ENCODE measurements around the gene METTL16.
"Not testable (repeated sequence)": the region's sequence is repeated elsewhere in the genome, so short reads cannot be mapped to it uniquely, and the experiment has no call there.

METTL16 gene

GRCh38 chr17:2457913-2458312 is 53.8 kb downstream of the METTL16 start:
- H3K9me3 ChIP-seq (ENCODE audit: low read length), result no peaks in the 10 kb centered on the region
- peaks cover 48% of the 10 kb centered on the region for H3K36me3 ChIP-seq (ENCODE audit: insufficient read depth, low read length)
- H3K27me3 ChIP-seq (ENCODE audit: insufficient read depth, low read length), result no peaks in the 10 kb centered on the region
- no peak overlapping the region for H2AFZ ChIP-seq (ENCODE audit: low read depth, low read length)
- H3K4me1 ChIP-seq (ENCODE audit: insufficient read depth, low read length), result no peaks in the 10 kb centered on the region
- no peak overlapping the region for H3K4me3 ChIP-seq (ENCODE audit: low read length)

- Histone ChIP-seq H3K27me3 (ENCODE audit: insufficient read depth, low read length) (no peaks in the 10 kb centered on the region), H3K9me3 (ENCODE audit: low read length) (no peaks in the 10 kb centered on the region), H2AFZ (ENCODE audit: low read depth, low read length) (no peak overlapping the region), H3K36me3 (ENCODE audit: insufficient read depth, low read length) (peaks cover 35% of the 10 kb centered on the region), H3K4me1 (ENCODE audit: insufficient read depth, low read length) (no peaks in the 10 kb centered on the region), H3K4me3 (ENCODE audit: low read length) (no peak overlapping the region)
These were observed 55.2 kb downstream of the METTL16 start for GRCh38 chr17:2456475-2456874.

GRCh38 chr17:2455956-2456355 is 55.7 kb downstream of the METTL16 start:
- Histone ChIP-seq H3K27me3 (ENCODE audit: insufficient read depth, low read length) (no peaks in the 10 kb centered on the region), H3K9me3 (ENCODE audit: low read length) (no peaks in the 10 kb centered on the region), H3K4me1 (ENCODE audit: insufficient read depth, low read length) (no peaks in the 10 kb centered on the region), H3K4me3 (ENCODE audit: low read length) (no peak overlapping the region), H3K36me3 (ENCODE audit: insufficient read depth, low read length) (peaks cover 32% of the 10 kb centered on the region), H2AFZ (ENCODE audit: low read depth, low read length) (no peak overlapping the region)

GRCh38 chr17:2453866-2454265 is 57.8 kb downstream of the METTL16 start:
- Histone ChIP-seq H2AFZ (ENCODE audit: low read depth, low read length) (no peak overlapping the region), H3K9me3 (ENCODE audit: low read length) (no peaks in the 10 kb centered on the region), H3K36me3 (ENCODE audit: insufficient read depth, low read length) (peaks cover 20% of the 10 kb centered on the region), H3K4me1 (ENCODE audit: insufficient read depth, low read length) (no peaks in the 10 kb centered on the region), H3K27me3 (ENCODE audit: insufficient read depth, low read length) (no peaks in the 10 kb centered on the region), H3K4me3 (ENCODE audit: low read length) (no peak overlapping the region)

GRCh38 chr17:2453325-2453724 is 58.4 kb downstream of the METTL16 start:
- Histone ChIP-seq H3K4me1 (ENCODE audit: insufficient read depth, low read length) (no peaks in the 10 kb centered on the region), H3K4me3 (ENCODE audit: low read length) (no peak overlapping the region), H2AFZ (ENCODE audit: low read depth, low read length) (no peak overlapping the region), H3K9me3 (ENCODE audit: low read length) (no peaks in the 10 kb centered on the region), H3K36me3 (ENCODE audit: insufficient read depth, low read length) (peaks cover 15% of the 10 kb centered on the region), H3K27me3 (ENCODE audit: insufficient read depth, low read length) (no peaks in the 10 kb centered on the region)

- Histone ChIP-seq H3K36me3 (ENCODE audit: insufficient read depth, low read length) (peaks cover 15% of the 10 kb centered on the region), H2AFZ (ENCODE audit: low read depth, low read length) (no peak overlapping the region), H3K4me3 (ENCODE audit: low read length) (no peak overlapping the region), H3K27me3 (ENCODE audit: insufficient read depth, low read length) (no peaks in the 10 kb centered on the region), H3K4me1 (ENCODE audit: insufficient read depth, low read length) (no peaks in the 10 kb centered on the region), H3K9me3 (ENCODE audit: low read length) (no peaks in the 10 kb centered on the region)
These were observed 59.4 kb downstream of the METTL16 start for GRCh38 chr17:2452216-2452750.

GRCh38 chr17:2450016-2450650 is 61.6 kb downstream of the METTL16 start:
- peaks cover 2% of the 10 kb centered on the region for H3K9me3 ChIP-seq (ENCODE audit: low read length)
- no peaks in the 10 kb centered on the region for H3K27me3 ChIP-seq (ENCODE audit: insufficient read depth, low read length)
- H3K4me3 ChIP-seq (ENCODE audit: low read length), result no peak overlapping the region
- H3K4me1 ChIP-seq (ENCODE audit: insufficient read depth, low read length), result no peaks in the 10 kb centered on the region
- no peak overlapping the region for H2AFZ ChIP-seq (ENCODE audit: low read depth, low read length)
- H3K36me3 ChIP-seq (ENCODE audit: insufficient read depth, low read length), result peaks cover 7% of the 10 kb centered on the region

- Histone ChIP-seq H2AFZ (ENCODE audit: low read depth, low read length) (no peak overlapping the region), H3K4me3 (ENCODE audit: low read length) (no peak overlapping the region), H3K36me3 (ENCODE audit: insufficient read depth, low read length) (peaks cover 10% of the 10 kb centered on the region), H3K27me3 (ENCODE audit: insufficient read depth, low read length) (no peaks in the 10 kb centered on the region), H3K4me1 (ENCODE audit: insufficient read depth, low read length) (no peaks in the 10 kb centered on the region), H3K9me3 (ENCODE audit: low read length) (peaks cover 2% of the 10 kb centered on the region)
These were observed 62.2 kb downstream of the METTL16 start for GRCh38 chr17:2449486-2449885.

- not testable (repeated sequence) for H3K4me3 ChIP-seq (ENCODE audit: low read length); H3K27me3 ChIP-seq (ENCODE audit: insufficient read depth, low read length); H3K9me3 ChIP-seq (ENCODE audit: low read length); H3K36me3 ChIP-seq (ENCODE audit: insufficient read depth, low read length); H3K4me1 ChIP-seq (ENCODE audit: insufficient read depth, low read length); H2AFZ ChIP-seq (ENCODE audit: low read depth, low read length)
These were observed 64.2 kb downstream of the METTL16 start for GRCh38 chr17:2447479-2447878.

- peaks cover 5% of the 10 kb centered on the region for H3K9me3 ChIP-seq (ENCODE audit: low read length)
- peaks cover 15% of the 10 kb centered on the region for H3K36me3 ChIP-seq (ENCODE audit: insufficient read depth, low read length)
- no peaks in the 10 kb centered on the region for H3K27me3 ChIP-seq (ENCODE audit: insufficient read depth, low read length)
- H3K4me3 ChIP-seq (ENCODE audit: low read length), result no peak overlapping the region
- no peak overlapping the region for H2AFZ ChIP-seq (ENCODE audit: low read depth, low read length)
- peaks cover 5% of the 10 kb centered on the region for H3K4me1 ChIP-seq (ENCODE audit: insufficient read depth, low read length)
These were observed 66.0 kb downstream of the METTL16 start for GRCh38 chr17:2445638-2446037.

- peaks cover 5% of the 10 kb centered on the region for H3K4me1 ChIP-seq (ENCODE audit: insufficient read depth, low read length)
- no peak overlapping the region for H3K4me3 ChIP-seq (ENCODE audit: low read length)
- H2AFZ ChIP-seq (ENCODE audit: low read depth, low read length), result no peak overlapping the region
- H3K9me3 ChIP-seq (ENCODE audit: low read length), result peaks cover 5% of the 10 kb centered on the region
- H3K36me3 ChIP-seq (ENCODE audit: insufficient read depth, low read length), result peaks cover 17% of the 10 kb centered on the region
- H3K27me3 ChIP-seq (ENCODE audit: insufficient read depth, low read length), result no peaks in the 10 kb centered on the region
These were observed 67.3 kb downstream of the METTL16 start for GRCh38 chr17:2444382-2444781.

- Histone ChIP-seq H2AFZ (ENCODE audit: low read depth, low read length) (no peak overlapping the region), H3K9me3 (ENCODE audit: low read length) (peaks cover 5% of the 10 kb centered on the region), H3K27me3 (ENCODE audit: insufficient read depth, low read length) (no peaks in the 10 kb centered on the region), H3K36me3 (ENCODE audit: insufficient read depth, low read length) (peaks cover 29% of the 10 kb centered on the region), H3K4me1 (ENCODE audit: insufficient read depth, low read length) (peaks cover 5% of the 10 kb centered on the region), H3K4me3 (ENCODE audit: low read length) (no peak overlapping the region)
These were observed 69.5 kb downstream of the METTL16 start for GRCh38 chr17:2442166-2442565.

- no peak overlapping the region for H3K4me3 ChIP-seq (ENCODE audit: low read length)
- H3K9me3 ChIP-seq (ENCODE audit: low read length), result peaks cover 3% of the 10 kb centered on the region
- peaks cover 14% of the 10 kb centered on the region for H3K4me1 ChIP-seq (ENCODE audit: insufficient read depth, low read length)
- peaks cover 31% of the 10 kb centered on the region for H3K36me3 ChIP-seq (ENCODE audit: insufficient read depth, low read length)
- H2AFZ ChIP-seq (ENCODE audit: low read depth, low read length), result no peak overlapping the region
- H3K27me3 ChIP-seq (ENCODE audit: insufficient read depth, low read length), result no peaks in the 10 kb centered on the region
These were observed 70.8 kb downstream of the METTL16 start for GRCh38 chr17:2440930-2441329.

- H3K27me3 ChIP-seq (ENCODE audit: insufficient read depth, low read length), result not testable (repeated sequence)
- H3K36me3 ChIP-seq (ENCODE audit: insufficient read depth, low read length), result peaks cover 27% of the 10 kb centered on the region
These were observed 71.7 kb downstream of the METTL16 start for GRCh38 chr17:2439997-2440396.

More at GRCh38 chr17:2439997-2440396, 71.7 kb downstream of the METTL16 start:
- H3K9me3 ChIP-seq (ENCODE audit: low read length); H2AFZ ChIP-seq (ENCODE audit: low read depth, low read length); H3K4me3 ChIP-seq (ENCODE audit: low read length): not testable (repeated sequence)
- peaks cover 19% of the 10 kb centered on the region for H3K4me1 ChIP-seq (ENCODE audit: insufficient read depth, low read length)
